Fibroblast of gingiva (primary cell): Measurements from ENCODE around the gene TDG.
"Not testable (repeated sequence)": the region's sequence is repeated elsewhere in the genome, so short reads cannot be mapped to it uniquely, and the experiment has no call there.

Experiments used
- DNase-seq: peaks from one replicate; pipeline ENCODE4 v3.0.0-alpha.2; 2011; ENCODE audit warnings: low read depth

Gene TDG

GRCh38 chr12:104023710-104024109 is 58.0 kb downstream of the TDG start:
- no peak for DNase-seq

- no peak for DNase-seq
These were observed 58.7 kb downstream of the TDG start for GRCh38 chr12:104024348-104024747.

- DNase-seq: no peak
These were observed 60.1 kb downstream of the TDG start for GRCh38 chr12:104025771-104026170.

- no peak for DNase-seq
These were observed 61.3 kb downstream of the TDG start for GRCh38 chr12:104026841-104027599.

- DNase-seq: not testable (repeated sequence)
These were observed 64.9 kb downstream of the TDG start for GRCh38 chr12:104030596-104030995.

GRCh38 chr12:104036143-104036542 is 70.5 kb downstream of the TDG start:
- DNase-seq: not testable (repeated sequence)
